Measurements from ENCODE around the gene ING4. TPM values are rescaled to one million over a fixed set of nuclear protein-coding genes. Genes with fewer than 3 reads are reported as not detected.

Gene ING4
- polyA plus RNA-seq, 6 donors from 2014 or later = 93.5 to 139 (median 112) TPM

- no peaks in the 10 kb centered on the region for H3K27me3 Mint-ChIP-seq
- DNase-seq (no peak), ATAC-seq (ENCODE audit: low read depth in 2 of 2) (no peak)
- peaks cover 20 to 28% of the 10 kb centered on the region in 2 donors for H3K36me3 Mint-ChIP-seq
- peaks cover 4 to 19% (median 16%) of the 10 kb centered on the region in 3 donors for H3K4me1 Mint-ChIP-seq
- H3K9me3 Mint-ChIP-seq = peaks cover 0 to 2% (median 0%) of the 10 kb centered on the region in 7 donors
- H3K4me3 Mint-ChIP-seq = no peak overlapping the region
- H3K27ac Mint-ChIP-seq = peak overlapping the region in 1 of 6 donors; percentile 36
Observed at GRCh38 chr12:6667559-6668210, 4.8 kb upstream of the ING4 start.

- peaks cover 13 to 32% (median 27%) of the 10 kb centered on the region in 3 donors for H3K4me1 Mint-ChIP-seq
- no peak for ATAC-seq (ENCODE audit: low read depth in 2 of 2)
- H3K27ac Mint-ChIP-seq = no peak overlapping the region
- no peak for DNase-seq
- H3K27me3 Mint-ChIP-seq = no peaks in the 10 kb centered on the region
- H3K9me3 Mint-ChIP-seq = peaks cover 0 to 2% (median 0%) of the 10 kb centered on the region in 7 donors
- H3K4me3 Mint-ChIP-seq = peak overlapping the region in 1 of 8 donors; percentile 15
- H3K36me3 Mint-ChIP-seq = peaks cover 13 to 17% of the 10 kb centered on the region in 2 donors
Observed at GRCh38 chr12:6666211-6666610, 3.3 kb upstream of the ING4 start.

GRCh38 chr12:6664902-6665301 lies 2.0 kb upstream of the ING4 start:
- Mint-ChIP-seq H3K36me3 (peaks cover 8 to 13% of the 10 kb centered on the region in 2 donors), H3K4me3 (no peak overlapping the region), H3K27me3 (no peaks in the 10 kb centered on the region), H3K9me3 (peaks cover 0 to 2% (median 0%) of the 10 kb centered on the region in 7 donors), H3K4me1 (peaks cover 13 to 36% (median 27%) of the 10 kb centered on the region in 3 donors), H3K27ac (peak overlapping the region in 2 of 6 donors; percentile 49 to 76)
- ATAC-seq (ENCODE audit: low read depth in 2 of 2) (no peak), DNase-seq (no peak)

- H3K27ac Mint-ChIP-seq = peak overlapping the region; percentile 95 to 98 (median 96)
- H3K4me1 Mint-ChIP-seq = peaks cover 23 to 45% (median 39%) of the 10 kb centered on the region in 3 donors
- H3K9me3 Mint-ChIP-seq = peaks cover 0 to 2% (median 0%) of the 10 kb centered on the region in 7 donors
- no peak for DNase-seq
- H3K36me3 Mint-ChIP-seq = peaks cover 6 to 7% of the 10 kb centered on the region in 2 donors
- no peaks in the 10 kb centered on the region for H3K27me3 Mint-ChIP-seq
- ATAC-seq (ENCODE audit: low read depth in 2 of 2) = peak; percentile 17 to 39
- H3K4me3 Mint-ChIP-seq = peak overlapping the region; percentile 90 to 97 (median 96)
Observed at GRCh38 chr12:6662602-6662905, 365 bp downstream of the ING4 start.

- Mint-ChIP-seq H3K4me3 (no peak overlapping the region), H3K27me3 (no peaks in the 10 kb centered on the region), H3K4me1 (peaks cover 14 to 30% (median 28%) of the 10 kb centered on the region in 3 donors), H3K36me3 (peaks cover 21 to 36% of the 10 kb centered on the region in 2 donors), H3K27ac (no peak overlapping the region), H3K9me3 (no peaks in the 10 kb centered on the region)
- DNase-seq (no peak), ATAC-seq (ENCODE audit: low read depth in 2 of 2) (no peak)
Observed at GRCh38 chr12:6653987-6654386, 8.9 kb downstream of the ING4 start.

- peaks cover 9 to 24% (median 22%) of the 10 kb centered on the region in 3 donors for H3K4me1 Mint-ChIP-seq
- H3K27ac Mint-ChIP-seq = no peak overlapping the region
- no peak overlapping the region for H3K4me3 Mint-ChIP-seq
- ATAC-seq (ENCODE audit: low read depth in 2 of 2) (no peak), DNase-seq (no peak)
- H3K36me3 Mint-ChIP-seq = peaks cover 15 to 34% of the 10 kb centered on the region in 2 donors
- no peaks in the 10 kb centered on the region for H3K9me3 Mint-ChIP-seq
- H3K27me3 Mint-ChIP-seq = no peaks in the 10 kb centered on the region
Observed at GRCh38 chr12:6653342-6653741, 9.6 kb downstream of the ING4 start.

- H3K27me3 Mint-ChIP-seq = no peaks in the 10 kb centered on the region
- no peaks in the 10 kb centered on the region for H3K9me3 Mint-ChIP-seq
- peak overlapping the region in 3 of 6 donors; percentile 41 to 81 (median 64) for H3K27ac Mint-ChIP-seq
- DNase-seq (no peak), ATAC-seq (ENCODE audit: low read depth in 2 of 2) (no peak)
- H3K4me3 Mint-ChIP-seq = no peak overlapping the region
- H3K4me1 Mint-ChIP-seq = peaks cover 5 to 24% (median 21%) of the 10 kb centered on the region in 3 donors
- H3K36me3 Mint-ChIP-seq = peaks cover 15 to 36% of the 10 kb centered on the region in 2 donors
Observed at GRCh38 chr12:6652391-6652790, 10.5 kb downstream of the ING4 start.

- ATAC-seq (ENCODE audit: low read depth in 2 of 2) (no peak), DNase-seq (no peak)
- H3K4me3 Mint-ChIP-seq = no peak overlapping the region
- H3K27me3 Mint-ChIP-seq = no peaks in the 10 kb centered on the region
- no peak overlapping the region for H3K27ac Mint-ChIP-seq
- peaks cover 13 to 32% of the 10 kb centered on the region in 2 donors for H3K36me3 Mint-ChIP-seq
- no peaks in the 10 kb centered on the region for H3K9me3 Mint-ChIP-seq
- peaks cover 13 to 33% (median 17%) of the 10 kb centered on the region in 3 donors for H3K4me1 Mint-ChIP-seq
Observed at GRCh38 chr12:6650832-6651231, 12.1 kb downstream of the ING4 start.

- DNase-seq = peak; percentile 47
- Mint-ChIP-seq H3K27ac (peak within 1 kb of the TSS in 5 of 6 donors; percentile 16 to 83 (median 53)), H3K4me3 (peak within 1 kb of the TSS; percentile 82 to 92 (median 86)), H3K27me3 (no peaks in the 10 kb centered on the region), H3K4me1 (peaks cover 35 to 50% (median 43%) of the 10 kb centered on the region in 3 donors), H3K36me3 (peaks cover 9 to 19% of the 10 kb centered on the region in 2 donors), H3K9me3 (peaks cover 0 to 8% (median 0%) of the 10 kb centered on the region in 7 donors)
- ATAC-seq (ENCODE audit: low read depth in 2 of 2) = peak; percentile 70 to 79
Observed at GRCh38 chr12:6647083-6647604, 15.8 kb downstream of the ING4 start, which contains the start of gene ACRBP. Gene ACRBP, minus strand, starts transcription at chr12:6647432. Its CDS starts 66 bp downstream, at chr12:6647366.

GRCh38 chr12:6646276-6647082 lies 16.4 kb downstream of the ING4 start:
- H3K4me1 Mint-ChIP-seq = peaks cover 39 to 53% (median 43%) of the 10 kb centered on the region in 3 donors
- H3K27ac Mint-ChIP-seq = peak overlapping the region in 3 of 6 donors; percentile 53 to 83 (median 75)
- H3K4me3 Mint-ChIP-seq = peak overlapping the region; percentile 82 to 92 (median 86)
- ATAC-seq (ENCODE audit: low read depth in 2 of 2) (peak in 1 of 2 donors; percentile 4), DNase-seq (no peak)
- peaks cover 0 to 8% (median 0%) of the 10 kb centered on the region in 7 donors for H3K9me3 Mint-ChIP-seq
- peaks cover 9 to 15% of the 10 kb centered on the region in 2 donors for H3K36me3 Mint-ChIP-seq
- H3K27me3 Mint-ChIP-seq = no peaks in the 10 kb centered on the region

GRCh38 chr12:6644903-6645302 lies 18.0 kb downstream of the ING4 start:
- Mint-ChIP-seq H3K36me3 (peaks cover 0 to 7% of the 10 kb centered on the region in 2 donors), H3K9me3 (peaks cover 0 to 8% (median 0%) of the 10 kb centered on the region in 7 donors), H3K4me3 (peak overlapping the region in 5 of 8 donors; percentile 40 to 84 (median 62)), H3K27me3 (no peaks in the 10 kb centered on the region), H3K27ac (peak overlapping the region in 5 of 6 donors; percentile 38 to 89 (median 80)), H3K4me1 (peaks cover 43 to 64% (median 49%) of the 10 kb centered on the region in 3 donors)
- DNase-seq (no peak), ATAC-seq (ENCODE audit: low read depth in 2 of 2) (no peak)

GRCh38 chr12:6644257-6644596 lies 18.7 kb downstream of the ING4 start:
- Mint-ChIP-seq H3K27me3 (no peaks in the 10 kb centered on the region), H3K4me3 (peak overlapping the region; percentile 40 to 84 (median 66)), H3K36me3 (peaks cover 0 to 7% of the 10 kb centered on the region in 2 donors), H3K9me3 (peaks cover 0 to 8% (median 0%) of the 10 kb centered on the region in 7 donors), H3K4me1 (peaks cover 47 to 67% (median 52%) of the 10 kb centered on the region in 3 donors), H3K27ac (peak overlapping the region; percentile 41 to 97 (median 85))
- ATAC-seq (ENCODE audit: low read depth in 2 of 2) = peak; percentile 50 to 64
- DNase-seq = no peak

- Mint-ChIP-seq H3K9me3 (peaks cover 0 to 8% (median 0%) of the 10 kb centered on the region in 7 donors), H3K27me3 (no peaks in the 10 kb centered on the region), H3K27ac (peak overlapping the region; percentile 56 to 97 (median 85)), H3K4me1 (peaks cover 52 to 72% (median 55%) of the 10 kb centered on the region in 3 donors), H3K36me3 (peaks cover 0 to 7% of the 10 kb centered on the region in 2 donors), H3K4me3 (peak overlapping the region in 7 of 8 donors; percentile 40 to 84 (median 69))
- DNase-seq = no peak
- ATAC-seq (ENCODE audit: low read depth in 2 of 2) = peak; percentile 50 to 66
Observed at GRCh38 chr12:6643569-6644256, 19.2 kb downstream of the ING4 start.

Data from naive B cell (primary cell).